ENCODE results near the gene CELF2.
"Not testable (repeated sequence)": the region's sequence is repeated elsewhere in the genome, so short reads cannot be mapped to it uniquely, and the experiment has no call there.

CELF2 gene

GRCh38 chr10:11120711-11121110 lies 103.0 kb downstream of the CELF2 start:
- in situ Hi-C loops (cut with MboI; ENCODE audit: low sequenced_read_pairs) = no loop called here

- in situ Hi-C loops (cut with MboI; ENCODE audit: low sequenced_read_pairs) = not testable (repeated sequence)
Observed at GRCh38 chr10:11123892-11124291, 106.2 kb downstream of the CELF2 start.

DNA sequence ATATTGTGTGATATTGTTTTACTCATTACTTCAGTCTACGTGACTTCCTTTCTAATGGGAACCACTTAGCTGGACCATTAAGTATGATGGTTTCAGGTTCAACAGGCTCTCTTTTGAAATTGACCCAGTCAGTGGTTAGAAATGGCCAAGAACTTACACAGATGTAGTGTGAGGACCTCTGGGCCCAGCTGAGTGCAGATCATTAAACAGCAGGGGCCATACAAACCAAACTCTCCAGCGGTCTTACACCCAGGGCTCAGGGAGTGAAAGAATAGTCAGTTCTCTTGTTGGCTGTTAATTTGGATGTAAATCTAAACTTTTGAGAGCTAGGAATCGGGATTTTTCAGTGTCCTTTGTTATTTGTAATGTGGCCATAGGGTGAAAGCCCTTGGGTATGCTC lies 107.3 kb downstream of the CELF2 start:
- in situ Hi-C loops (cut with MboI; ENCODE audit: low sequenced_read_pairs) = no loop called here

DNA sequence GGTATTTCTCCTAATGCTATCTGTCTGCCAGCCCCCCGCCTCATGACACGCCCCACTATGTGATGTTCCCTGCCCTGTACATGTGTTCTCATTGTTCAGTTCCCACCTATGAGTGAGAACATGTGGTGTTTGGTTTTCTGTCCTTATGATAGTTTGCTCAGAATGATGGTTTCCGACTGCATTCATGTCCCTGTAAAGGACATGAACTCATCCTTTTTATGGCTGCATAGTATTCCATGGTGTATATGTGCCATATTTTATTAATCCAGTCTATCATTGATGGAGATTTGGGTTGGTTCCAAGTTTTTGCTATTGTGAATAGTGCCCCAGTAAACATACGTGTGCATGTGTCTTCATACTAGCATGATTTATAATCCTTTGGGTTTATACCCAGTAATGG lies 109.3 kb downstream of the CELF2 start:
- in situ Hi-C loops (cut with MboI; ENCODE audit: low sequenced_read_pairs) = not testable (repeated sequence)

DNA sequence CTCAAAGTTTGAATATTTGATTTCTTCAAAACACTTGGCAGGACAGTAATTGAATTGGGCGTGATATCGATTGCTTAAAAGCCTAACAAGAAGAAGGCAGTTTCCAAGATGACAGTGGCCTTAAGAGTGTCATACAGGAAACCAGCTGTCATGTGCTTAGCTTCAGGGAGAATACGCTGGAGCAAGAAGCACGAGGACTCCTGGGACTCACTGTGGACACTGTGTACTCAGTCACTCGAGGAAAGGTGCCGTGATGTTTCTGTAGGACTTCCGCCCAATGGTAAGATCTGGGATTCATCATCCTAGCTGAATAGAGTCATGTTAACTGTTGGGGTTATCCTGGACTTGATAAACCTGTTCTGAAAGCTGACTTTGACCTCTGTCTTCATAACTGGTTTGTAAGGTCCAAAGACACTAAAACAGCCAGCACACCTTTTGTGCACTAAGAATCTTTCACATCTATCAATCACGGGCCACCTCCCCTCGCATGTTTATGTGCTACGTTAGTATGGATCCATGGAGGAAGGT lies 113.5 kb downstream of the CELF2 start:
- in situ Hi-C loops (cut with MboI; ENCODE audit: low sequenced_read_pairs) = no loop called here

- in situ Hi-C loops (cut with MboI; ENCODE audit: low sequenced_read_pairs) = no loop called here
Observed at GRCh38 chr10:11134411-11134810, 116.7 kb downstream of the CELF2 start.

DNA sequence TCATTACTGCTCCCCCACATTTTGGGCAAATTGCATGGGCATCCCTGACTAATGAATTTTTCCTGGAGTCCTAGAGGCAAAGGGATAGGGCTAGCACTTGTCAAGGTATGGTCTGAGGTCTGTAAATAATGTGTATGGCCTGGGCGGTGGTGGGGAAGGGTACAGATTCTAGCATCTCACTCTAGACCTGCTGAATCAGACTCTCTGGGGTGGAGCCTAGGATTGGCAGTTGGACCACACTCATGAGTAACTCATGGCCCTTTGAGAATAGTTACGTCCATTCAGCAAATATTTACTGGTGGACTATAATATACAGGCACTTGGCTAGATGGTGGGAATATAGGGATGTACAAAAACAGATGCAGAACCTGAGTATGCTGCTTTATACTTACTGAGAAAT lies 118.0 kb downstream of the CELF2 start:
- in situ Hi-C loops (cut with MboI; ENCODE audit: low sequenced_read_pairs) = no loop called here

DNA sequence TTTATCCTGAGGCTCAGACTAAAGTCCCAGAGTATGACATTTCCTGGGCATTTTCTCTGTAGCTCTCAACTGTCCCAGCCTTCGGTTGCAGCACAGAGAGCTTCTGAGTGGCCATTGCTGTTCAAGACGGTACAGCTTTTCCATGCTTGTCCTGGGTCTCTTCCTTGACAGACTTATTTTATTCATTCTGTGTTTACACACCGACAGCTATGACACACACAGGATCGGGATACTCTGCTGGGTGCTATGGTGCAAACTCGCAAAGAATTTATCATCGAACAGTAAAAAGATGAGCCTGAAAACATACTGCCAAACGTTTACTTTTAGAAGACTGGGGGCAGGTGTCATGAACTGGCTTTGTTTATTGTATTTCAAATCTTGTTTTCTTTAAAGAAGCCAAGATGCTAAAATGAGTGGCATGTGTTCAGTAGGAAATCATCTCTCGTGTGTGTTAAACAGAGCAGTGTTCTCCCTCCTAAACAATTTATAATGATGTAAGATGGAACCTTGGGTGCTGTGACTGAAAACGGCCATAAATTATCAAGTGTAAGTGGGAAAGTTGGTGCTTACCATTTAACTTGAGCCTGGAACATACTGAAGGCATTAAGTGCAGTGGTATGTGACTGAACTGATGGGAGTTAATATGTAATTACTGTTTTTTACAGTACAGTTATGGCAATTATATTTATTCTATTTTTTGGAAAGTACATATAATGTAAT lies 120.8 kb downstream of the CELF2 start:
- in situ Hi-C loops (cut with MboI; ENCODE audit: low sequenced_read_pairs) = no loop called here

GRCh38 chr10:11140963-11141362 lies 123.3 kb downstream of the CELF2 start:
- in situ Hi-C loops (cut with MboI; ENCODE audit: low sequenced_read_pairs) = no loop called here

DNA sequence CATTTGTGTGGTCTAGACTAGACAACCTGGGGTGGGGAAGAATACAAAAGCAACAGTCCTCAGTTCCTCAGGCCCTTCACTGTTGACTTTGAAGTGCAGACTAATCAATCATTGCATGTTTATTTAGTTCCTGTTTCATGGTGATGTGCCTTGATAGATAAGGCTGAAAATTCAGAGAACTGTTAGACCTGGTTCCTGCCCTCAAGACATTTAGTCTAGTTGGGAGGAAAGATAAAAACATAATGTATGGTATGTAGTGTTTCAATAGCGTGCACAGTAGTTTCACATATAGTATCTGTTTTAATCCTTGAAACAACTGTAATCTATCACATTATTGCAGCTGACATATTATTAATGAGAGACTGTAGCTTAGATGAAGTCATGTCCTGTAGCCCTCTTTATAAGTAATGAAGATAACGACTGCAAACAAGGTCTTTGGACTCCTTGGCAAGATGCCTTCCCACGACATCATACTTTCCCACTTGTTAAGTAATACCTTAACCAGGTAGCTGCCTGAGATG lies 124.0 kb downstream of the CELF2 start:
- in situ Hi-C loops (cut with MboI; ENCODE audit: low sequenced_read_pairs) = no loop called here

GRCh38 chr10:11142777-11143176 lies 125.1 kb downstream of the CELF2 start:
- in situ Hi-C loops (cut with MboI; ENCODE audit: low sequenced_read_pairs) = no loop called here

- in situ Hi-C loops (cut with MboI; ENCODE audit: low sequenced_read_pairs) = no loop called here
Observed at GRCh38 chr10:11143242-11143641, 125.6 kb downstream of the CELF2 start.

- in situ Hi-C loops (cut with MboI; ENCODE audit: low sequenced_read_pairs) = no loop called here
Observed at GRCh38 chr10:11144626-11145494, 127.2 kb downstream of the CELF2 start.

GRCh38 chr10:11145495-11145855 lies 127.8 kb downstream of the CELF2 start:
- in situ Hi-C loops (cut with MboI; ENCODE audit: low sequenced_read_pairs) = no loop called here

DNA sequence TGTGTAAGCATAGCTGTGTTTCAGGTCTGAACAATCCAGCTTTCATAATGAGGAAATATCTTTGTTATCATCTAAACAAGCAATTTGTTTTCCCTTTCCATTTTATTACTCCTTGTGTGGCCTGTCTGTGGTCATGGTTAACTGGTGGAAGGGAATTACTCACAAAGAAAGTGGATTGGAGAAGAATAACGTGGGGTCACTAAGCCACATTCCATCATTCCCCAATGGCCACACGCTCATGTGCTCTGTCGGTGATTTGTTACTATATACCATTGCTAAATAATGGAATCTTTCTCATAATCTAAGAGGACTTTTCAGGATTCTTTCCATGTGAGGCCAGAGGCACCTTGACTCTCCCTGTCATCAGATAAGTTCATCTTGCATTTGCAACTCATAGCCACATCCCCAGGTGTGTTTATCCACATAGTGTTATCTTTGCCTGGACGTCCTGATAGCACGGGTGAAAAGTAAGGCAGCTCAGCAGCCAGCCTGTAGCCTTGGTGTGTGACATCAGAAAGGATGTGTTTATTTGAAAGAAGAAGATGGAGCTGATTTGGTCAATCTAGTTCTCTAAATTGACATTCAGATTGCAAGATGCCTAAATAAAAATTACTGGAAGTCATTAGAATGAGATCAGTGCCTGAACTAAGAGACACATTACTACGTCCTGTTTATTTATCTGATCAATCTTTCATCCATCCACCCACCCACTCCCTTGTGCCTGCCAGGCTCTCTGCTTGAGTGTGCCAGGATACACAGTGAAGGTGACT lies 128.9 kb downstream of the CELF2 start:
- in situ Hi-C loops (cut with MboI; ENCODE audit: low sequenced_read_pairs) = no loop called here

- in situ Hi-C loops (cut with MboI; ENCODE audit: low sequenced_read_pairs) = no loop called here
Observed at GRCh38 chr10:11147722-11148121, 130.1 kb downstream of the CELF2 start.

DNA sequence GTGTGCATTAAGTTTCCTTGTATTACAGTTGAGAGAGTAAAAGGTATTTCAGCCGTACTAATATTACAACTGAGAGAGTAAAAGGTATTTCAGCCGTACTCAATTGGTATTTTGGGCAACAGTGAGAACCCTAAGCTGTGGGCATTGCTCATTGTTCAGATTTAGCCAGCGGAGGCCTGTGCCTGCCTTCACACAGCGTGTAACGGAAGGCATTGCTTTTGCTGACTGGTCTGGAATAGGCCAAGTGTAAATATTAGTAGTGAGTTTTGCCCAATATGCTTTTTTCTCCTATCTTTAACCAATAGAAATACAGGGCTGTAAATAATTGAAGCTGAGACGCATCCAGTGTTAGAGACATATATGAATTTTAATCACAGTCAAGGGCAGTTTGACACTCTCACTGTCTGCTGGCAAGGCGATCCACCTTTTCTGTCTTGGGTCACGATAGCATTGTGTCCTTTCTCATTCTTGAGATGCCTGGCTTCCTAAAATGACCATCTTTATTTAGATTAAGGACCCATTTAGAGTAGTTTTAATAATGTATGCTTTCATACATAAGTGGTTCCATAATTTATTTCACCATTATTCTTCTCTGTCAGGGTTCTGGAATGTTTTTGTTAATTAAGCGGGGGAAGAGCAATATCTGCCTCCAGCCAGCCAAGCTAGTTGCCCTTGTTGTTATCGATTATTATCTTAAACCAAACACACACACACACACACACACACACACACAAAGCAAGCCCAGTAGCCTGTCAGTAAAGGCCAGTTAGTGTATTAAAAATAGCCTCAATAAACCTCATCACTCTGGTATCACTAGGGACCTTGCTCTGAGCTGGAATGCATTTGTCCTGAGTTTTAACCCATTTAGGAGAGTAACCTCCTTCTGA lies 130.7 kb downstream of the CELF2 start:
- in situ Hi-C loops (cut with MboI; ENCODE audit: low sequenced_read_pairs) = no loop called here

- in situ Hi-C loops (cut with MboI; ENCODE audit: low sequenced_read_pairs) = no loop called here
Observed at GRCh38 chr10:11149807-11150141, 132.1 kb downstream of the CELF2 start.

- in situ Hi-C loops (cut with MboI; ENCODE audit: low sequenced_read_pairs) = no loop called here
Observed at GRCh38 chr10:11150231-11150731, 132.6 kb downstream of the CELF2 start.

- in situ Hi-C loops (cut with MboI; ENCODE audit: low sequenced_read_pairs) = no loop called here
Observed at GRCh38 chr10:11150879-11151415, 133.3 kb downstream of the CELF2 start.
